ENCODE results near the gene ITIH5.

The ITIH5 gene

GRCh38 chr10:7553531-7553930 lies 113.2 kb downstream of the ITIH5 start:
- H3K4me3 ChIP-seq (ENCODE audit: low read length in 2 of 2): no peak overlapping the region
- no peak overlapping the region for H3K18ac ChIP-seq (ENCODE audit: low read length)
- no peak overlapping the region for H2AFZ ChIP-seq (ENCODE audit: low read length)
- H3K4me2 ChIP-seq (ENCODE audit: insufficient read depth, low read length, poor library complexity, severe bottlenecking): no peak overlapping the region
- no peak overlapping the region for H3K9ac ChIP-seq (ENCODE audit: low read depth, low read length, poor library complexity)
- no peak overlapping the region for H2AK5ac ChIP-seq (ENCODE audit: low read depth, low read length)
- no CpG with 5 or more reads among the region's 10 CpGs for WGBS, 2 donors (ENCODE audit: extremely low coverage in 2 of 2, insufficient read length in 2 of 2, insufficient replicate concordance in 1 of 2)
- peak overlapping the region; percentile 65 for H3K14ac ChIP-seq (ENCODE audit: low read length)
- H4K8ac ChIP-seq (ENCODE audit: low read depth, low read length): no peak overlapping the region
- no peaks in the 10 kb centered on the region for H3K9me3 ChIP-seq (replicated peaks in 1 of 2; ENCODE audit: control insufficient read depth in 2 of 2, insufficient read depth in 1 of 2, low read depth in 1 of 2, low read length in 2 of 2)
- H2BK15ac ChIP-seq (ENCODE audit: low read length): no peak overlapping the region
- no peak overlapping the region for H2BK120ac ChIP-seq (ENCODE audit: low read depth, low read length)
- no peak overlapping the region for H3K27ac ChIP-seq (replicated peaks; ENCODE audit: low read length)
- no peaks in the 10 kb centered on the region for H3K36me3 ChIP-seq (replicated peaks in 1 of 2; ENCODE audit: control insufficient read depth in 2 of 2, insufficient read depth in 2 of 2, low read length in 2 of 2)
- H2BK5ac ChIP-seq (ENCODE audit: low read length): no peak overlapping the region
- H3K4ac ChIP-seq (ENCODE audit: low read length): no peak overlapping the region
- DNase-seq (ENCODE audit: low spot score): no peak
- H3K79me1 ChIP-seq (ENCODE audit: low read depth, low read length): no peaks in the 10 kb centered on the region
- H2BK12ac ChIP-seq (ENCODE audit: low read length): no peak overlapping the region
- H3K27me3 ChIP-seq (ENCODE audit: control insufficient read depth in 3 of 3, insufficient read depth in 3 of 3, low read depth in 1 of 3, low read length in 3 of 3): peaks cover 0 to 5% (median 0%) of the 10 kb centered on the region in 3 experiments
- H3K4me1 ChIP-seq (ENCODE audit: control insufficient read depth in 2 of 2, insufficient read depth in 1 of 2, low read depth in 1 of 2, low read length in 2 of 2): peaks cover 0 to 10% of the 10 kb centered on the region in 2 donors
- no peak overlapping the region for H3K23ac ChIP-seq (ENCODE audit: low read depth, low read length, poor library complexity)
- no peak overlapping the region for H4K91ac ChIP-seq (ENCODE audit: low read depth, low read length, poor library complexity)

- Histone ChIP-seq H3K4me3 (ENCODE audit: low read length in 2 of 2) (no peak overlapping the region), H3K27ac (replicated peaks; ENCODE audit: low read length) (no peak overlapping the region), H2BK120ac (ENCODE audit: low read depth, low read length) (no peak overlapping the region), H3K4me1 (ENCODE audit: control insufficient read depth in 2 of 2, insufficient read depth in 1 of 2, low read depth in 1 of 2, low read length in 2 of 2) (peaks cover 0 to 10% of the 10 kb centered on the region in 2 donors), H3K79me1 (ENCODE audit: low read depth, low read length) (no peaks in the 10 kb centered on the region), H2BK12ac (ENCODE audit: low read length) (no peak overlapping the region), H3K23ac (ENCODE audit: low read depth, low read length, poor library complexity) (no peak overlapping the region), H2BK5ac (ENCODE audit: low read length) (no peak overlapping the region), H2AFZ (ENCODE audit: low read length) (peak overlapping the region; percentile 73), H3K18ac (ENCODE audit: low read length) (peak overlapping the region; percentile 3), H3K14ac (ENCODE audit: low read length) (no peak overlapping the region), H2AK5ac (ENCODE audit: low read depth, low read length) (peak overlapping the region; percentile 11), H3K9me3 (replicated peaks in 1 of 2; ENCODE audit: control insufficient read depth in 2 of 2, insufficient read depth in 1 of 2, low read depth in 1 of 2, low read length in 2 of 2) (no peaks in the 10 kb centered on the region), H3K27me3 (ENCODE audit: control insufficient read depth in 3 of 3, insufficient read depth in 3 of 3, low read depth in 1 of 3, low read length in 3 of 3) (peaks cover 0 to 5% (median 0%) of the 10 kb centered on the region in 3 experiments), H3K4ac (ENCODE audit: low read length) (no peak overlapping the region), H3K9ac (ENCODE audit: low read depth, low read length, poor library complexity) (peak overlapping the region; percentile 74), H4K91ac (ENCODE audit: low read depth, low read length, poor library complexity) (no peak overlapping the region), H3K4me2 (ENCODE audit: insufficient read depth, low read length, poor library complexity, severe bottlenecking) (no peak overlapping the region), H3K36me3 (replicated peaks in 1 of 2; ENCODE audit: control insufficient read depth in 2 of 2, insufficient read depth in 2 of 2, low read length in 2 of 2) (no peaks in the 10 kb centered on the region), H2BK15ac (ENCODE audit: low read length) (no peak overlapping the region), H4K8ac (ENCODE audit: low read depth, low read length) (no peak overlapping the region)
- no CpG with 5 or more reads among the region's 18 CpGs for WGBS, 2 donors (ENCODE audit: extremely low coverage in 2 of 2, insufficient read length in 2 of 2, insufficient replicate concordance in 1 of 2)
- peak; percentile 49 for DNase-seq (ENCODE audit: low spot score)
Observed at GRCh38 chr10:7551950-7552716, 114.6 kb downstream of the ITIH5 start.

- no CpG with 5 or more reads among the region's 6 CpGs for WGBS, 2 donors (ENCODE audit: extremely low coverage in 2 of 2, insufficient read length in 2 of 2, insufficient replicate concordance in 1 of 2)
- H3K23ac ChIP-seq (ENCODE audit: low read depth, low read length, poor library complexity): peak overlapping the region; percentile 26
- H3K18ac ChIP-seq (ENCODE audit: low read length): peak overlapping the region; percentile 51
- H3K4me1 ChIP-seq (ENCODE audit: control insufficient read depth in 2 of 2, insufficient read depth in 1 of 2, low read depth in 1 of 2, low read length in 2 of 2): peaks cover 0 to 10% of the 10 kb centered on the region in 2 donors
- H2BK5ac ChIP-seq (ENCODE audit: low read length): no peak overlapping the region
- H2BK15ac ChIP-seq (ENCODE audit: low read length): no peak overlapping the region
- peaks cover 0 to 5% (median 0%) of the 10 kb centered on the region in 3 experiments for H3K27me3 ChIP-seq (ENCODE audit: control insufficient read depth in 3 of 3, insufficient read depth in 3 of 3, low read depth in 1 of 3, low read length in 3 of 3)
- H3K14ac ChIP-seq (ENCODE audit: low read length): no peak overlapping the region
- H3K9ac ChIP-seq (ENCODE audit: low read depth, low read length, poor library complexity): peak overlapping the region; percentile 74
- H3K9me3 ChIP-seq (replicated peaks in 1 of 2; ENCODE audit: control insufficient read depth in 2 of 2, insufficient read depth in 1 of 2, low read depth in 1 of 2, low read length in 2 of 2): no peaks in the 10 kb centered on the region
- no peak overlapping the region for H3K4ac ChIP-seq (ENCODE audit: low read length)
- no peaks in the 10 kb centered on the region for H3K36me3 ChIP-seq (replicated peaks in 1 of 2; ENCODE audit: control insufficient read depth in 2 of 2, insufficient read depth in 2 of 2, low read length in 2 of 2)
- H3K4me3 ChIP-seq (ENCODE audit: low read length in 2 of 2): no peak overlapping the region
- H3K79me1 ChIP-seq (ENCODE audit: low read depth, low read length): no peaks in the 10 kb centered on the region
- H4K8ac ChIP-seq (ENCODE audit: low read depth, low read length): no peak overlapping the region
- no peak overlapping the region for H2BK120ac ChIP-seq (ENCODE audit: low read depth, low read length)
- H2AFZ ChIP-seq (ENCODE audit: low read length): no peak overlapping the region
- H3K27ac ChIP-seq (replicated peaks; ENCODE audit: low read length): no peak overlapping the region
- no peak overlapping the region for H4K91ac ChIP-seq (ENCODE audit: low read depth, low read length, poor library complexity)
- H2AK5ac ChIP-seq (ENCODE audit: low read depth, low read length): peak overlapping the region; percentile 11
- no peak for DNase-seq (ENCODE audit: low spot score)
- H3K4me2 ChIP-seq (ENCODE audit: insufficient read depth, low read length, poor library complexity, severe bottlenecking): no peak overlapping the region
- H2BK12ac ChIP-seq (ENCODE audit: low read length): no peak overlapping the region
Observed at GRCh38 chr10:7551289-7551688, 115.5 kb downstream of the ITIH5 start.

- H2BK120ac ChIP-seq (ENCODE audit: low read depth, low read length): no peak overlapping the region
- H3K4me3 ChIP-seq (ENCODE audit: low read length in 2 of 2): no peak overlapping the region
- H3K4me2 ChIP-seq (ENCODE audit: insufficient read depth, low read length, poor library complexity, severe bottlenecking): no peak overlapping the region
- H3K23ac ChIP-seq (ENCODE audit: low read depth, low read length, poor library complexity): no peak overlapping the region
- H3K79me1 ChIP-seq (ENCODE audit: low read depth, low read length): no peaks in the 10 kb centered on the region
- H3K27ac ChIP-seq (replicated peaks; ENCODE audit: low read length): no peak overlapping the region
- H3K4ac ChIP-seq (ENCODE audit: low read length): no peak overlapping the region
- H3K14ac ChIP-seq (ENCODE audit: low read length): no peak overlapping the region
- no peak overlapping the region for H3K18ac ChIP-seq (ENCODE audit: low read length)
- no peak overlapping the region for H3K9ac ChIP-seq (ENCODE audit: low read depth, low read length, poor library complexity)
- no peak overlapping the region for H4K8ac ChIP-seq (ENCODE audit: low read depth, low read length)
- no peak for DNase-seq (ENCODE audit: low spot score)
- no peaks in the 10 kb centered on the region for H3K9me3 ChIP-seq (replicated peaks in 1 of 2; ENCODE audit: control insufficient read depth in 2 of 2, insufficient read depth in 1 of 2, low read depth in 1 of 2, low read length in 2 of 2)
- no peak overlapping the region for H2AFZ ChIP-seq (ENCODE audit: low read length)
- no peak overlapping the region for H4K91ac ChIP-seq (ENCODE audit: low read depth, low read length, poor library complexity)
- H2BK5ac ChIP-seq (ENCODE audit: low read length): no peak overlapping the region
- no CpG with 5 or more reads among the region's 1 CpG for WGBS, 2 donors (ENCODE audit: extremely low coverage in 2 of 2, insufficient read length in 2 of 2, insufficient replicate concordance in 1 of 2)
- H2BK15ac ChIP-seq (ENCODE audit: low read length): no peak overlapping the region
- H2AK5ac ChIP-seq (ENCODE audit: low read depth, low read length): no peak overlapping the region
- H2BK12ac ChIP-seq (ENCODE audit: low read length): no peak overlapping the region
- no peaks in the 10 kb centered on the region for H3K36me3 ChIP-seq (replicated peaks in 1 of 2; ENCODE audit: control insufficient read depth in 2 of 2, insufficient read depth in 2 of 2, low read length in 2 of 2)
- peaks cover 0 to 10% of the 10 kb centered on the region in 2 donors for H3K4me1 ChIP-seq (ENCODE audit: control insufficient read depth in 2 of 2, insufficient read depth in 1 of 2, low read depth in 1 of 2, low read length in 2 of 2)
- peaks cover 0 to 5% (median 0%) of the 10 kb centered on the region in 3 experiments for H3K27me3 ChIP-seq (ENCODE audit: control insufficient read depth in 3 of 3, insufficient read depth in 3 of 3, low read depth in 1 of 3, low read length in 3 of 3)
Observed at GRCh38 chr10:7550013-7550412, 116.8 kb downstream of the ITIH5 start.

Measured in neuronal stem cell (in vitro differentiated cells).